Effector CD4-positive, alpha-beta T cell (primary cell): Measurements from ENCODE around the gene GPR37L1. TPM values are rescaled to one million over a fixed set of nuclear protein-coding genes. Genes with fewer than 3 reads are reported as not detected.

Experiments
- DNase-seq: peaks from one replicate; pipeline ENCODE4 v3.0.0-alpha.2; 2020
- total RNA-seq: gene quantifications from one replicate; lab custom pipeline; 2026; lab: John Stamatoyannopoulos, UW

Gene GPR37L1
- not detected for total RNA-seq

GRCh38 chr1:202122639-202123335, at the start of gene GPR37L1:
Gene GPR37L1, plus strand, starts transcription at chr1:202122917. Its CDS starts 47 bp downstream, at chr1:202122964.
- DNase-seq, result no peak

GRCh38 chr1:202073206-202073605, 49.5 kb upstream of the GPR37L1 start:
- no peak for DNase-seq

- no peak for DNase-seq
Measured at GRCh38 chr1:202074985-202075384, 47.7 kb upstream of the GPR37L1 start.

GRCh38 chr1:202075389-202075788, 47.3 kb upstream of the GPR37L1 start:
- no peak for DNase-seq

- no peak for DNase-seq
Measured at GRCh38 chr1:202076050-202076511, 46.6 kb upstream of the GPR37L1 start.

GRCh38 chr1:202078241-202078640, 44.5 kb upstream of the GPR37L1 start:
- no peak for DNase-seq

GRCh38 chr1:202081992-202082391, 40.7 kb upstream of the GPR37L1 start:
- DNase-seq, result no peak

- no peak for DNase-seq
Measured at GRCh38 chr1:202084791-202085681, 37.7 kb upstream of the GPR37L1 start.

- no peak for DNase-seq
Measured at GRCh38 chr1:202085682-202086373, 36.9 kb upstream of the GPR37L1 start.

GRCh38 chr1:202086579-202087350, 36.0 kb upstream of the GPR37L1 start:
- DNase-seq, result no peak

GRCh38 chr1:202088206-202088605, 34.5 kb upstream of the GPR37L1 start:
- no peak for DNase-seq

- DNase-seq, result no peak
Measured at GRCh38 chr1:202090994-202091393, 31.7 kb upstream of the GPR37L1 start.

- DNase-seq, result no peak
Measured at GRCh38 chr1:202093858-202094257, 28.9 kb upstream of the GPR37L1 start.

GRCh38 chr1:202101184-202101583, 21.5 kb upstream of the GPR37L1 start:
- DNase-seq, result no peak

GRCh38 chr1:202104073-202104472, 18.6 kb upstream of the GPR37L1 start:
- no peak for DNase-seq

GRCh38 chr1:202105571-202106339, 17.0 kb upstream of the GPR37L1 start:
- DNase-seq, result no peak

- DNase-seq, result no peak
Measured at GRCh38 chr1:202106340-202107254, 16.1 kb upstream of the GPR37L1 start.

- no peak for DNase-seq
Measured at GRCh38 chr1:202107321-202107761, 15.4 kb upstream of the GPR37L1 start.

GRCh38 chr1:202107801-202108731, 14.7 kb upstream of the GPR37L1 start:
- DNase-seq, result no peak
